NCI-H82 (cell line): Measurements from ENCODE around the gene NTNG1.
A peak's percentile ranks its signal among the peaks of the same experiment; 100 is the strongest.
"Not testable (repeated sequence)": the region's sequence is repeated elsewhere in the genome, so short reads cannot be mapped to it uniquely, and the experiment has no call there.

Experiments used
- DNase-seq: peaks from one replicate; lab custom pipeline; 2025; lab: John Stamatoyannopoulos, UW

NTNG1 gene

DNA sequence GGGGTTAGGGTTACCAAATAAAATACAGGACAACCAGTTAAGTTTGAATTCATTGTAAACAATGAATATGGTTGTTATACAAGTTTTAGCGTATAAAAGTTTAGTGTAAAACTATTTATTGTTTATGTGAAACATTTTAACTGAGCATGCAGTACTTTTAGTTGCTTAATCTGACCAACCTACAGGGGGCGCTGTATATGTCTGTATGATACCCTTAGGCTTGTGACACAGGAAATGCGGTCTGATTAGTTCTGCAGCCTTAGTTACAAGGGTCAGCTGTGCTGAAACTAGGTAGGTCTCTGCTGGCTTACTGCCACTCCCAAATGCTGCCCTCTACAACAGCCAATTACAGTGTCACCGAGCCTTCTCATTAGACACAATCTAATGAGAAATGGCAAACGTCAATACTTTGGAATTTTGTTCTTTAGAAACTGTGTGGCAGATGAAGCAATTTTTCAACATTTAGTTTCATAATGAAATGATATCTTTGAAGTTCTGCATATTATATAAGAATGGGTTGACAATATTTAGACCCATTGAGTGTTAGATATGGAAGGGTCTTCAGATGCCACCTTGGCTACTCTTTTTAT lies 56.2 kb downstream of the NTNG1 start:
- peak; percentile 75 for DNase-seq

DNA sequence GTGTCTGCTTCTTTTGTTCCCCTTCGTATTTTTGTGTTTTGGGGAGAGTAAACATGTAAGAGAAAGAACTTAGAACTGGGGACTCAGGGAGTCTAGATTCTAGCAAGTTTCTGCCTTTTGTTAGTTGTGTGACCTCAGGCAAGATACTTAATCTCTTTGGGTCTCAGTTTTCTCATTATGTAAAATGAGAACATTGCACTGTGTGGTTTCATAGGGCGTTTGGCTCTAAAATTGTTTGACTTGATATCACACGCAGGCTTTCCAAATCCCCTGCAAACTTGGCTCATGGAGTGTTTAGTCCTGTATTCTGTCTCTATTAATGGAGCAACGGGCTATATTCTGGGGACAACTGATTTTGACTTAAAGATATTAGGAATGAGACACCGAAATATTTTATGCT lies 57.7 kb downstream of the NTNG1 start:
- DNase-seq, result peak; percentile 54

DNA sequence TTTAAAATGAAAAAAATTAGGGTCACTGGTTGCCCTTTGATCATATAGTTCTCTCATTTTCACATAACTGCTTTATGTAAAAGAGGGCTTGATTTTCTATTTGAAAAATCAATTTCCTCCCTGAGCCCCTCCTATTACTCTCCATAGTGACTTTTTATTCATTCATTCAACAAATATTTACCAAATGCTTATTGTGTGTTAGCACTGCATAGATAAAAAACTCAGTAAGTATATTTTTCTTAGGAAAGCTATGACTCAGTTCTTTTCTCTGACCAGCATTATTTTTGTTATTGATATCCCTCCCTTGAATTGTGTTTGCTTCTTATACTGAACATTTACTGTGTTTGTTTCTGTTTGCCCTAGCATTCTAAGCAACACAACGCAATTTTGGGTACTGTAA lies 59.8 kb downstream of the NTNG1 start:
- DNase-seq, result no peak

DNA sequence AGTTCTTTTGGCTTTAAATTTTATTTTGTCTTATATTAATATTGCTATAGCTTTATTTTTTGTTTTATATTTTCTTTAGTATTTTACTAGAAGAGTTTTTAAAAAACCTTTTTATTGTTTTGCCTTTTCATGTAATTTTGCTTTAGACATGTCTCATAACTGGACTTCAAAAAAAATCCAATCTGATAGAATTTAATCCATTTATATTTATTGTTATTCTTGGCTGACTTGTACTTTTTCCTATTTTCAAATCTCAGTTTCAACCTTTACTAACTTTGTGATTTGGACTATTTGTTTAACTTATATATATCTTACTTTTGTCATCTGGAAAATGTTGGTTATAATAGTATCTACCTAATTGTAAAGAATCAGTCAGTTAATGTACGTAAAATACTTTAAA lies 61.2 kb downstream of the NTNG1 start:
- no peak for DNase-seq

DNA sequence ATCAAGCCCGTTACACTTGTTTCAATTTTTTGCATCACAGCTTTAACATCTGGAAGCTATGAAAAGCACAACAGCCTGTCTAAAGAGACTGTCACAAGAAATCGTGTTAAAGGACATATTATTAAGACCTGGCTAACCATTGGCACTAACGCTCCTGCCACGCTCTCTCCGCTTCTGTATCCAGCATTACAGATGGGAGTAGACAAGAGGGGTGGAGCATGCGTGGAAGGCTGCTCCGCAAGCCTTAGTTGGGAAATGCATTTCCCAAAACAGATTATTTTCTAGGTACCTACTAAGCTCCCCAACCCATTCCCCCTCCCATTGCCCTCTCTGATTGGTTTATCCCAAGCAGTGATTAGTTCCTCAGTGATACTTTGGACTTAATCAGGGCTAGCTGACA lies 72.4 kb downstream of the NTNG1 start:
- peak; percentile 70 for DNase-seq

DNA sequence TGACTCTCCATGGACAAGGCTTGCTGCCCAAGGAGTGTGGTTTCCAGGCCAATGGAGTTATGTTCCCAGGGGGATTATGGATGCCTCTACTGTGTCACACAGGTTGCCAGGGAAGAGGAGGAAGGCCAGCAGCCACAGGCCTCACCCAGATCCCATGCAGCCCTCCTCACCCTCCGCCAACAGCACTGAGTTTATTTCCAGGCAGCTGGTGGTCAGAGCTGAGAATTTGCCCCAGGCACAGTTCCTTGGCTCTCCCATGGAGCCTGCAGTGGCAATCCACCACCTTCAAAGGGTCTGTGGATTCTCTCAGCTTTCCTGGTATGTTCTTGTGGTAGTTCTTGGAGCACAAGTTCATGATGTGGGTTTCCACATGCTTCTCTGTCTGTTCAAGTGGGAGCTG lies 79.2 kb downstream of the NTNG1 start:
- DNase-seq, result no peak

DNA sequence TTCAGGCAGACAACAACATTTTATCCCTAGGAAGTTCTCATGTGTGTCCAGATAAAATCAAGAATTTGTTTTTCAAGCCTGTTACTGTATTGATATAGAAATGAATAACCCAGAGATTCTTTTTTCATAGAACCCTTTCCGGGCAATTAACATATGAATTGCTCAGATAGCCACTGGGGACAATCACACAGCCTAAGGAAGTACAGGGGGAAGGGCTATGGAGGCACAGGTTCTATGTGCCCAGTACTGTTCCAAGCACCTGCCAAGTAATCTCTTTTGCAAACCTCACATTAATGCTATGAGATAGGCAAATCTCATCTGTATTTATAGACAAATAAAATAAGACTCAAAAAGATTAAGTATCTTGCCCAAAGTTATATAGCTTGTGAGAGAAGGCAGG lies 84.9 kb downstream of the NTNG1 start:
- no peak for DNase-seq

DNA sequence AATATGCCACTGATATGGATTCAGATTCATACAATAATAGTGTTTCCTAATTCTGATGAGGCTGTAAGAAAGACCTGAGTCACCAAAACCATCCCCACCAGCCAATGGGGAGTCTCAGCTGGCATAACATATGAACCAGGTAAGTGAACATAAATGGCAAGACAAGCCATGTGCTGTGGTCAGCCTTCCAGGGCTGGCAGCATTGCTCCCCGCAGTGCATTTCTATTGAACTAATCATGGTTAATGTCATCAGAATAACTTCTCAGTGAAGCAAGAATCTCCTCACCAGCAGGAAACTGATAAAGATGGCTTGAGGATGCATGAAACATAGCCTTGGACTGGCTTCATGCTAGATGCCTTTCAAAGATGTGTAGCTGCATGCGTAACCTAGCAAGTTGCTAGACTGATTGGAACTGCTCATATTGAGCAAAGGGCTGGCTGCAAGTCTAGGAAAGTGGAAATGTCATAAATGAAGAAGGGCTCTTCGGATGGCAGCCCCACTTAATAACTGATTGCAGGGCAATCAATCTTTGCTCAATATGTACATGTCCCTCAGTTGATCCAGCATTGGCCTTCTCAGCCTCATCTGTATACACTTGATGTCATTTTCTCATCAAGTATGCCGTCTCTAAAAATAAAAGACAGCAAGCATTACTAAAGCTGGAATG lies 88.0 kb downstream of the NTNG1 start:
- DNase-seq, result no peak

DNA sequence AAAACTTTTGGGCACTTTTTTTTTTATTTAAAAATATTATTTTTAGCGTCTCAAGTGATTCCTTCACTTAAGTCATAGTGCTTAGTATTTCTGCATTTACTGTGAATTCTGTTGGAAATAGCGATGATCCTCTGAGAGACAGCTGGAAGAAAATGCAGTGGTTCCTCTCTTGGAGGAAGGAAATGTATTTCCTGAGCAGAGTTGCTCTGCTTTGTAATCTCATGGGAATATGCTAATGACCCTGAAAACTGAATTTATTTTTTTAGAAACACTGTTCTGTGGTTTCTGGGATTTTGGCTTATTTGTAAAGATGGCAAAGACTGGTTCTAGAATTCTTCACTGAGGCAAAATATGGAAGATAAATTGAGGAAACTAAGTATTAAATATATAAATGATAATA lies 88.9 kb downstream of the NTNG1 start:
- no peak for DNase-seq

DNA sequence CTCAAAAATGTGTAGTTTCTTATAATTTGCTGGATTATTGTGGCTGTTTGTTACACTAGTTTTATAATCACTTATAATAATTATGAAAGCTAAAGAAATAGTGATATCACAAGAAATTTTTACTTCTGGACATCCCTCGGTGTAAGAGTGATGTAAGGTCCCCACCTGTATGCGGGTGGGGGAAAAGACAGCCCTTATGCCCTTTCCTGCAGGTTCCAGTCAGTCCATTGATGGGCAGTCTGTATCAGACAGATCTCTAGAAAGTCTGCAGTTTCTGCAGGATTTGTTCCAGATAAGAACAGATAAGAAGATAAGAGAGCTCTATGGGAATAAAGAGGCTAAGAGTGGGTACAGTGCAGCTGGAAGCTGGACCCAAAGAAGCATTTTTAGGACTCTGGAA lies 89.3 kb downstream of the NTNG1 start:
- no peak for DNase-seq

DNA sequence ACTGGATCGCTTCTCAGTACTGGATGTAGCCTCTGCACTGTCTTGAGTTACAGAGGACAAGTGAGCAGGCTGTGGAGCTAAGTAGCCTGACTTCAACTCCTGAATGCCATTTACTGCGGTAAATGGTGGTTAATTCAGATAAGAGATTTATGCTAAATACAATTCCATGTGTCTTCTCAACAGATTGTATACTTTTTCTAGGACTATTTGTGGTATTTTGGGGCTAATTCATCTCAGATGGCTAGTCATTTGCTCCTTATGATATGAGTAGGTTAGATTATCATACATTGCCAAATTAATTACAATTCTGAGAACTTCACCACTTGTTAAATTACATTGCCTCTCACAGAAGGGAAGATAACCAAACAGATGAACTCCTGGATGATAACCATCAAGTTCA lies 90.5 kb downstream of the NTNG1 start:
- DNase-seq, result no peak

DNA sequence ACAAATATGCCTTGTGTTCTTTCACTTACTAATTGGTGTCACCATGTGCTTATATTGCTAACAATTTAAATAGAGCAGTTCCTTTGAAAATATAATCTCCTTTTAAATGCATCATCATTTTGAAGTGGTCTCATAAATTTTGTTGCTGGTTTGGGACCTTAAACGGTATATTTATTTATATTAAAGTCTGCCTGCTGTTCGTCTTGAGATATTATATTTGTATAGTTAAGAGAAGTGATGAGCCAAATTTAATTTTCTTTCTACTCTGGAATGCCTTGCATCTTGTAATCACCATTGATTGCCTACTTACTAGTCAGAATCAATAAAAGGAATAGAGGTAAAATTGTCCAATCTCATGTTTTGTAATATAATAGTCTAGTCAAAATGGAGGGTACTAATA lies 91.6 kb downstream of the NTNG1 start:
- DNase-seq, result no peak

DNA sequence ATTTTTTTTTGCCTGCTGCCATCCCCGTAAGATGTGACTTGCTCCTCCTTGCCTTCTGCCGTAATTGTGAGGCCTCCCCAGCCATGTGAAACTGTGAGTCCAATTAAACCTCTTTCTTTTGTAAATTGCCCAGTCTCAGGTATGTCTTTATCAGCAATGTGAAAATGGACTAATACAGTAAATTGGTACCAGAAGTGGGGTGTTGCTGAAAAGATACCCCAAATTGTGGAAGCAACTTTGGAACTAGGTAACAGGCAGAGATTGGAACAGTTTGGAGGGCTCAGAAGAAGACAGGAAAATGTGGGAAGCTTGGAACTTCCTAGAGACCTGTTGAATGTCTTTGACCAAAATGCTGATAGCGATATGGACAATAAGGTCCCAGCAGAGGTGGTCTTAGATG lies 95.9 kb downstream of the NTNG1 start:
- DNase-seq, result not testable (repeated sequence)

DNA sequence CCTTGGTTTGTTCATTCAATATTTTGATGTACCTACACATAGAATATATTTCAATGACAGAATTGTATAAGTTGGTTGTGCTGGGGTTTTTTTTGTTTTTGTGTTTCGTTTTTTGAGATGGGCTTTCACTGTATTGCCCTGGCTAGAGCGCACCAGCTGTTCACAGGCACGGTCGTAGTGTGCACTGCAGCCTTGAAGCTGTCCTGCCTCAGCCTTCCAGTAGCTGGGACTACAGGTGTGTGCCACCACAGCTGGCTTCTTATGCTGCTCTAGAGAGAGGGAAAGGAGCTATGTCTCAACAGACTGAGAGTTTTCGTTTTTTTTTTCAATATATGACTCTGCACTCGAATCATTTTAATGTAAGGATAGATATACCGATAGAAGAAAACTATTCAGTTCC lies 102.6 kb downstream of the NTNG1 start:
- DNase-seq, result peak; percentile 62

DNA sequence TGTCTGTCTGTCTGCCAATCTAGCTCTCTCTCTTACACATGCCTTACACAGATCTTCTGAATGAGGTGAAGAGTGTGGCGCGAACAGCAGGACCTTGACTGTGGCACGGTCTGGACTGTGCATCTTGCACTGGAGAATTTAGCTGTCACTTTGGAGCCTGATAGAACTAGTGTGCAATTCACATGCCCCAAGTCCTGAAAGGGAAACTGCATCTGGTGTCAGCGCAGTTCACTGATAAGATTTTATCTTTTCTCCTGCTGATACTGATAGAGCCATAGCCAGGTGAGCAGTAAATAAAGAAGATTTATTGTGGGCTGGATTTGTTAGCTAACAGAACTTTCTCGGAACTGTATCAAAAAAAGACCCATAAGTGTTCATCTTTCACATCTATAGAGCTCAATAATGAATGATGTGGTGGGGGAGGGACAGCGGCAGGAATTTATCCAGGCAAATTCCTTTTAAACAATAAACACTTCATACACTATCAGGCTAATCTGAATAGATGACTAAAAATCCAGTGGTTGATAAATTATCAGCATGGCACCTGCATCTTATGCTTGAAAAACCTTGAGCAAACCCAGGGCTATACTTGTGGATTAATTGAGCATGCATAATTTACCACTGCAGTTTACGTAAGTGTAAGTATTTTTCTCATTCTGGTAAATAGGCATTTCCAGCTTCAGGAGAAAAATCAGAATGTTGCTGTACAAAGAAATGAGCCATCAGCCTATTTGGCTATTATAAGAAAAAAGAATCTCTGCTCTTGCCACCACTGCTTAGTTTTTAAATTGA lies 104.1 kb downstream of the NTNG1 start:
- no peak for DNase-seq

DNA sequence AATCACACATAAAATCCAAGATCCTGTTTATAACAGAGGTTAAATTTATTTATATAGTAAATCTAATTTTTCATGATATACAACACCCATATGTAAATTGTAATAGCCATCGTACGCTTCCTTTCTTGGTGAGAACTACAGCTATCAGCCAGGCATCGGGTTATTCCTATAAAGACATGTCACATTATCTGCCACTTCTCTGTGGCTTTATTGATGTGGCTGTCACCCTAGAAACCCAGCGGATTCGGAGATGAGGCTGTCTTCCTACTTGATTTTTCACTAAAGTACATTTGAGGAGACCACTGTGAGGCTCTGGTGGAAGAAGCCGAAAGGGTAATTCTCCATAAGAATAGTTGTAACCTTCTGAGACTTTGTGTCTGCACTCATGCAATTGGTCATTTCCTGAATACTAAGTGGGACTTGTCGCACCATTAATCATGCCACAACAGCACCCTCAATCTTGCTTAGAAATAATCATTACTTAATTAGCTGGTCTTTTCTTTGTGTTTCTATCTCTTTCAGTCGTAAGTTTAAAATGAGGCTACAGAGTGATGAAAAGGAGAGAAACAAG lies 106.0 kb downstream of the NTNG1 start:
- DNase-seq, result no peak

DNA sequence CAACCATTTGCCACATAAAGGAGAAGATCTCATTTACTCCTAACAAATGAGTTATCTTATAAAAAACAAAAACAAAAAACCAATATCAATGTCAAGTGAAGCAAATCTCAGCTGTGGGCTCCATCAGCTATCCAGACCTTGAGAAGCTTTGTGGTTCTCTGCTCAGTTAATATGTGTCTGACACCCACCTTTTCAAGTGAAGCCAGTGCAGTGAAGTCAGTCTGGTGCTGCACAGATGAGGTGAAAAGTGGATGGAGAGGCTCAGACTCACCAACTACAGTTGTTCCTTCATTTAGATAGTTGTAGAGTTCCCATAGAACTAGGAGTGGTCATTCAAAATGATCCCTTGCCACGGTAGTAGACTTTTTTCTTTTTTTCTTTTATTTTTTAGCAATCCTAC lies 106.8 kb downstream of the NTNG1 start:
- no peak for DNase-seq

DNA sequence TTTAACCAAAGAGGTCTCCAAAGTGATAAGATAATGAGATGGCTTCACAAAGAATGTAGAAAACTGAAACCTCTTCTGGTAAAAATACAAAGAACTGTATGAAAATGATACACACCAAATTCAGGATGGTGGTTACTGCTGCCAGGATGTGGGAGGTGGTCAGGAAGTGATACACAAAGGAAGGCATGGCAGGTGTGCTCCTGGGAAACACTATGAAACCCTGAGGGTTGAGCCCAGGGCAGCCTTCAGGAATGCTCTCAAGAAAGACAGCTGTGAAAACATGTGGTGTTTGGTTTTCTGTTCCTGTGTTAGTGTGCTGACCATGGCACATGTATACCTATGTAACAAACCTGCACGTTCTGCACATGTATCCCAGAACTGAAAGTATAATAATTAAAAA lies 109.3 kb downstream of the NTNG1 start:
- DNase-seq, result no peak

DNA sequence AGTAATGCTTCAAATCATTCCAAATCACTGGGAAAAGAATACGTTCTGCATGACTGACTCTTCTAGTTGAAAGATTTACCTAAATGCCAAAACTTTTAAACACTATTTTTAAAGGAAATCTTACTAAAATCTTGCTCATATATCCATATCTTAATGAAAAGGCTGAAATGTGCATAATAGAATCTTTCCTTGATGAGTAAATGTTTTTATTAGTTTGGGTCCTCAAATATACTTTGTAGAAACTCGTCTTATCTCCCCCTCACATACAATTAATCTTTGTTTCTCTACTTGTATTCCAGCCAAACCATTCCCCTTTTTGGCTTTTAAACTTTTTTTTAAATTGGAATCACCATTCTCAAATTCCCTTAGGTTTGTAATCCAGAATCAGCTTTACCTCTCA lies 110.2 kb downstream of the NTNG1 start:
- no peak for DNase-seq

DNA sequence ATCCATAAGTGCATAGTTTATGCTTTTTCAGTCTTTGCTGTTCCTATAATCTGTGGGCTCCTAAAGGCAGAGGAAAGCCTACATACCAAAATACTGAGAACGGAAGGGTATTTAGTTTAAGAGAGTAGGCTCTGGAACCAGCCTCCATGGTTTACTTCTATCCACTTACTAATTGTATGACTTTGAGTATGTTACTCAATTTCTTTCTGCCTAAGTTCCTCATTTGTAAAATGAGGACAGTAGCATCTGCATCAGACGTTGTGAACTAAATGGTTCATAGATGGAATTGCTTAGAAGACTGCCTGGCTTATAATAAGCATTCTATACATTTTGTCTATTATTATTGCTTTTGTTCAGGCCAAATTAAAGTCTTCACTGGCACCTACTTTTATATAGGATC lies 111.0 kb downstream of the NTNG1 start:
- DNase-seq, result no peak

DNA sequence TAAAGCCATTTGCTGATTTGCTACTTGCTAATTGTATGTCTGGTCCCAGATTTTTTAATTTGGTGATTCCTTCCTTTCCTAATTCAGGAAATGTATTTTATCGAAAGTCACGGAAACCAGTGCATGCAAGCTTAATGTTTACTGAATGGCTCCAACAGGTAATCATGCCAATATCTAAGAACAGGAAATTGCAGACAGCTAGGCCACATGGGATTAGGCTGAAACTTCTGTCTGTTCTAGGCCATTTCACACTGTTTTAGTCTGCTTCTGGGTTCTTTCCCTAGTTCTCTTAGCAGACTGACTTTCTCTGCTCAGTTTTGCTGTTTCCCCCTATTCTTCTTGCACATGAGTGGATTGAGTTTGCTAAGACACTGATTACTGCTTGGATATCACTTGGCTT lies 111.4 kb downstream of the NTNG1 start:
- no peak for DNase-seq

DNA sequence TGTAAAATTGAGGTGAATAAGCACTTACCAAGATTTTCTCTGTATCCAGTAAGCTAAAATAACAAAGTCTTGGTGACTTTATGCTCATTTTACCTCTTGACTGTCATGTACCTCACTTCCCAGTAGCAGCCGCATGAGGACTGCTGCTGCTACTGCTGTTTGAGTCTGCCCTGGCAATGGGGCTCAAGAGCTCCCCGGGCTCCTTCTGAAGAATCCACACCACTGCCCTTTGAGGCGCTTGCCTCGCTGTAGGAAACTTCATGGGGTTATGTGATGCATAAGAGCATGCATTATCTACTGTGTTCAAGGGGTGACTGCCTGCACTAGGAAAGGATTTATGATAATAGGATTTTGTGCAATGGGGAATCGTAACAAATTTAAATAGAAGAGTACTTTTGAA lies 113.5 kb downstream of the NTNG1 start:
- peak; percentile 56 for DNase-seq

DNA sequence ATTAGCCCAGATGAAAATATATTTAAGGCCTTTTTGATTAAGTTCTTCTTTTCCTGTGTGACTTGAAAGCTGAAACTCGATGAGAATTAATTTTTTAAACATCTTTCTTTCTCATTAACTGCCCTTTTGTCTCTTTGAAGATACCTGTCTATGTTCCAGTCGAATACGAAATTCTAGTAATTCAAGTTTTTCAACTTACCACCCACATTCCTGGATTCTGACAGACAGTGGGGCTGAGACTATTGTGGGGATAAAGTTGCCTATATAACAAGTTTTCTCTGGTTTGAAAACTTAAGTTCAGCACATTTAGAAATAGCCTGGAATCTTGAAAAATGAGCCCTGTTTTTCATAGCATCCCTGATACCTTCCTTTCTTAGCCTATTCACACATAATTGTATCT lies 114.6 kb downstream of the NTNG1 start:
- no peak for DNase-seq
